SH-SY5Y (cell line): ENCODE measurements around the gene ITGB2.

Source experiments
- GATA2 ChIP-seq: IDR thresholded peaks from 2 replicates; pipeline ENCODE4 v1.6.1; 2011; ENCODE audit warnings: mild to moderate bottlenecking, low read depth, low read length
- GATA3 ChIP-seq: IDR thresholded peaks from 2 replicates; pipeline ENCODE4 v1.6.1; 2011; ENCODE audit warnings: low read depth, mild to moderate bottlenecking, low read length, moderate library complexity

GRCh38 chr21:44844256-44844655 lies 76.4 kb downstream of the ITGB2 start:
- no peak for TF ChIP-seq GATA3
- TF ChIP-seq GATA2, result no peak
